T-cell (primary cell): ENCODE measurements around the gene TIMELESS. TPM values are rescaled to one million over a fixed set of nuclear protein-coding genes. Genes with fewer than 3 reads are reported as not detected.

Experiments
- ATAC-seq, 4 experiments: fragments of 200-7000 bp in 3 of 4; fragments of 150-1000 bp in 1 of 4; cut with Tn5 transposase; replicated peaks in 1 of 4; 1 replicate in 3 of 4; 2 replicates in 1 of 4; pipeline ENCODE4 v1.10.0; 2021; ENCODE audit warnings: moderate library complexity in 3 of 4, mild to moderate bottlenecking in 2 of 4, moderate number of reproducible peaks in 1 of 4
- CTCF ChIA-PET, 2 donors: fragments of 300-600 bp; sonication (Branson Sonifier 250); formaldehyde crosslinking; loops; one replicate each; lab custom pipeline; 2022; ENCODE audit warnings: antibody characterized with exemption in 2 of 2; lab: Charles Lee
- POLR2A ChIA-PET, 2 donors: fragments of 300-600 bp; sonication (Branson Sonifier 250); formaldehyde crosslinking; loops; one replicate each; lab custom pipeline; 2022; ENCODE audit warnings: antibody characterized with exemption in 2 of 2; lab: Charles Lee
- DNase-seq, 35 experiments: peaks; one replicate each; pipeline versions ENCODE4 v3.0.0 to v3.0.0-alpha.2; 2013 to 2023
- H3K27ac ChIP-seq: one replicate; pipeline ENCODE4 v1.5.1; 2013; ENCODE audit warnings: low read length
- H3K27me3 ChIP-seq, 2 experiments: replicated peaks in 1 of 2; 1 replicate in 1 of 2; 2 replicates in 1 of 2; pipeline versions ENCODE4 v1.6.1 to v1.7.0; 2013; ENCODE audit warnings: low read length in 1 of 2, mixed read lengths in 1 of 2; ENCODE audit not compliant: control insufficient read depth in 2 of 2, insufficient read depth in 2 of 2; ENCODE audit errors: extremely low read depth in 1 of 2
- H3K36me3 ChIP-seq, 2 donors: 1 replicate in 1 of 2; 2 replicates in 1 of 2; pipeline versions ENCODE4 v1.6.1 to v1.7.0; 2013; ENCODE audit warnings: low read length in 1 of 2; ENCODE audit not compliant: control insufficient read depth in 2 of 2, insufficient read depth in 1 of 2; ENCODE audit errors: extremely low read depth in 1 of 2
- H3K4me1 ChIP-seq, 2 experiments: 1 replicate in 1 of 2; 2 replicates in 1 of 2; pipeline versions ENCODE4 v1.6.1 to v1.7.0; 2013; ENCODE audit warnings: low read length in 2 of 2, mixed read lengths in 1 of 2; ENCODE audit not compliant: insufficient read depth in 2 of 2, control insufficient read depth in 1 of 2; ENCODE audit errors: extremely low read depth in 1 of 2
- H3K4me3 ChIP-seq, 2 donors: 1 replicate in 1 of 2; 2 replicates in 1 of 2; pipeline versions ENCODE4 v1.5.1 to v1.7.0; 2013; ENCODE audit warnings: mild to moderate bottlenecking in 2 of 2, low read length in 1 of 2, moderate library complexity in 1 of 2; ENCODE audit not compliant: control insufficient read depth in 1 of 2; ENCODE audit errors: extremely low read depth in 1 of 2
- H3K9me3 ChIP-seq: 2 replicates; pipeline ENCODE4 v1.7.0; 2013
- H3K27ac Mint-ChIP-seq, 2 donors: one replicate each; pipeline ENCODE4 v1.8.0; 2020 to 2021; ENCODE audit warnings: mild to moderate bottlenecking in 2 of 2, mixed read lengths in 2 of 2
- H3K27me3 Mint-ChIP-seq, 2 donors: one replicate each; pipeline ENCODE4 v1.8.0; 2021 to 2022; ENCODE audit warnings: mixed read lengths in 2 of 2
- H3K36me3 Mint-ChIP-seq: one replicate; pipeline ENCODE4 v1.8.0; 2021; ENCODE audit warnings: mixed read lengths
- H3K4me1 Mint-ChIP-seq, 3 donors: one replicate each; pipeline ENCODE4 v1.8.0; 2020 to 2022; ENCODE audit warnings: mixed read lengths in 3 of 3, mild to moderate bottlenecking in 1 of 3
- H3K4me3 Mint-ChIP-seq, 3 donors: one replicate each; pipeline ENCODE4 v1.8.0; 2020 to 2022; ENCODE audit warnings: mild to moderate bottlenecking in 3 of 3, mixed read lengths in 3 of 3, moderate library complexity in 3 of 3
- H3K9me3 Mint-ChIP-seq, 3 donors: one replicate each; pipeline ENCODE4 v1.8.0; 2020 to 2022; ENCODE audit warnings: mixed read lengths in 3 of 3
- WGBS: methylation state at CpG from one replicate; pipeline ENCODE4 v1.1.5; 2013; ENCODE audit warnings: missing lambda C conversion rate; ENCODE audit not compliant: insufficient coverage; 5-methylcytosine and 5-hydroxymethylcytosine counted together
- total RNA-seq, 35 experiments: library from RNA in 6 of 35; stranded (reverse) in 6 of 35; fragments of 120-200 nt in 1 of 35; gene quantifications; one replicate each; pipeline versions ENCODE4 v1.2.1 to v1.2.4 and lab custom pipeline; 2013 to 2026

TIMELESS gene
- total RNA-seq, 5 donors from 2014 or later (not counting 1 experiment from before 2014, with no cell fraction given) = 5.0 to 7.5 (median 6.4) TPM

DNA sequence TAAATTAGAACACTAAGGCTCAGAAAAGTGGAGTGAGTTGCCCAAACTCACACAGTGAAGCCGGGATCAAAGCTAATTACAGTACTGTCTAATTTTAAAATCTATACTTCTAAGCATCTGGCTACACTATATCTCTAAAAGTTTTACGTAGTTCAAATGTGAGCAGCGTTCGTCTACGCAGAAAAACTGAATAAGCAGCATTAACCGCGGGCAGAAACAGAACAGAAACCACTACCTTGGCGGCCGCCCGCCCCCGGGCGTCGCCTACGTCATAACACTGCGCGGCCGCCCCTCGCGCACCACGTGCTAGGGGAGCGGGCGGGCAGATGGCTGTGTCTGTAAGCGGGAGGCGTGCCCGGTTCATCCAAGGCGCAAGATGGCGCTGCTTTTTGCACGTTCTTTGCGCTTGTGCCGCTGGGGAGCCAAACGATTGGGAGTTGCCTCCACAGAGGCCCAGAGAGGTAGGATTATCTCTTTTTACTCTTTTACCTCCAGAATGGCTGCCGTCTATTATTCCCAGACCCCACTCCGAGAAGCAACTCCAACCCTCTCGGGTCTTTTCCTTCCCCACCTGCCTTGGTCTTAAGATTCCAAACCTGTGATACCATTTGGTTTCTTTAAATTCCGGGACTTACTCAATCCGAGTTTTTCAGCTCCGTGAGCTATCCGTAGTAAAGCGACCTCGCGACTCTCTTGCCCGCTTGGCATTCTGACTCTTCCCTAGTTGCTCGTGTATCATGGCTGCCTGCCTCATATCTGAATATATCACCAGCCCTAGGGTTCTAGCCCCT, 19.2 kb upstream of the TIMELESS start, which contains the start of gene SPRYD4:
SPRYD4 (plus strand) TSS at position 363 of the 791 bp plus-strand sequence; CDS start at position 377, 14 bp downstream.
- H3K27ac Mint-ChIP-seq = peak within 1 kb of the TSS; percentile 89 to 98
- H3K36me3 ChIP-seq = peaks cover 0 to 8% of the 10 kb centered on the region in 2 donors
- H3K4me3 ChIP-seq = peak within 1 kb of the TSS; percentile 68 to 84
- ChIA-PET CTCF (no interaction called here), POLR2A (interaction anchor here in 1 of 2 donors (0.6 kb wide), 1 partner anchor 17 kb away, joined by 5 read pairs; no protein-coding TSS in a partner anchor)
- H3K4me1 Mint-ChIP-seq = peaks cover 29 to 33% (median 32%) of the 10 kb centered on the region in 3 donors
- under 1% methylated on average over 40 of the region's 43 CpGs for WGBS
- H3K4me3 Mint-ChIP-seq = peak within 1 kb of the TSS; percentile 94 to 97 (median 94)
- peak within 1 kb of the TSS; percentile 82 for H3K27ac ChIP-seq
- H3K27me3 ChIP-seq = no peaks in the 10 kb centered on the region
- H3K9me3 Mint-ChIP-seq = no peaks in the 10 kb centered on the region
- peak; percentile 94 to 98 (median 96) for ATAC-seq
- no peaks in the 10 kb centered on the region for H3K27me3 Mint-ChIP-seq
- no peaks in the 10 kb centered on the region for H3K9me3 ChIP-seq
- DNase-seq = peak; percentile 86 to 97 (median 93)
- peaks cover 12% of the 10 kb centered on the region for H3K36me3 Mint-ChIP-seq
- H3K4me1 ChIP-seq = peaks cover 5 to 23% of the 10 kb centered on the region in 2 experiments

DNA sequence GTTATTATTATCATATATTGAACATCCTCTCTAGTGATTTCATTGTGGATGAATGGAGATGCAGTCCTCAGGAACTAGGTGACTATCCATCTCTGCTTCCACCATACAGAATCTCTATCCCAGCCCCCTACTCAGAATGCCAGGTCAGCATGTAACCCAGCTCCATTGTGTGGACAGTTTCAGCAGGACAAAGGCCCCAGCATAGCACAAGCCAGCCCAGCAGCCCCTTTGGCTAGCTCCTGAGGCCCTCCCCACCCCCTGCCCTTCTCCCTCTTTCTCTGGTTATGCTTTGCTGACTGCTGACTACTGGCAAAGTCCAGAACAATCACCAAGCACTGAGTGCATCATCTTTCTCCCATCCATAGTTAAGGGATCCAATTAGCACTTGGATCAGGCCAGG, 13.3 kb upstream of the TIMELESS start:
- Histone ChIP-seq H3K27me3 (no peaks in the 10 kb centered on the region), H3K36me3 (no peaks in the 10 kb centered on the region), H3K9me3 (no peaks in the 10 kb centered on the region), H3K4me1 (peaks cover 0 to 5% of the 10 kb centered on the region in 2 experiments), H3K4me3 (no peak overlapping the region), H3K27ac (no peak overlapping the region)
- ChIA-PET POLR2A (interaction anchor here (0.5 to 1.1 kb wide), 2 partner anchors 11 to 55 kb away, joined by 4 to 5 read pairs; no protein-coding TSS in a partner anchor), CTCF (interaction anchor here (0.7 to 2.7 kb wide), 4 partner anchors 146 to 273 kb away, joined by 3 to 15 read pairs (median 8); partner anchors contain the start of genes CNPY2 (in 1 of the 2) and SMARCC2 (in 1 of the 2))
- no peaks in the 10 kb centered on the region for H3K36me3 Mint-ChIP-seq
- ATAC-seq (no peak), DNase-seq (no peak)
- no peaks in the 10 kb centered on the region for H3K9me3 Mint-ChIP-seq
- H3K27ac Mint-ChIP-seq = no peak overlapping the region
- no peak overlapping the region for H3K4me3 Mint-ChIP-seq
- H3K27me3 Mint-ChIP-seq = no peaks in the 10 kb centered on the region
- peaks cover 5 to 7% (median 6%) of the 10 kb centered on the region in 3 donors for H3K4me1 Mint-ChIP-seq

DNA sequence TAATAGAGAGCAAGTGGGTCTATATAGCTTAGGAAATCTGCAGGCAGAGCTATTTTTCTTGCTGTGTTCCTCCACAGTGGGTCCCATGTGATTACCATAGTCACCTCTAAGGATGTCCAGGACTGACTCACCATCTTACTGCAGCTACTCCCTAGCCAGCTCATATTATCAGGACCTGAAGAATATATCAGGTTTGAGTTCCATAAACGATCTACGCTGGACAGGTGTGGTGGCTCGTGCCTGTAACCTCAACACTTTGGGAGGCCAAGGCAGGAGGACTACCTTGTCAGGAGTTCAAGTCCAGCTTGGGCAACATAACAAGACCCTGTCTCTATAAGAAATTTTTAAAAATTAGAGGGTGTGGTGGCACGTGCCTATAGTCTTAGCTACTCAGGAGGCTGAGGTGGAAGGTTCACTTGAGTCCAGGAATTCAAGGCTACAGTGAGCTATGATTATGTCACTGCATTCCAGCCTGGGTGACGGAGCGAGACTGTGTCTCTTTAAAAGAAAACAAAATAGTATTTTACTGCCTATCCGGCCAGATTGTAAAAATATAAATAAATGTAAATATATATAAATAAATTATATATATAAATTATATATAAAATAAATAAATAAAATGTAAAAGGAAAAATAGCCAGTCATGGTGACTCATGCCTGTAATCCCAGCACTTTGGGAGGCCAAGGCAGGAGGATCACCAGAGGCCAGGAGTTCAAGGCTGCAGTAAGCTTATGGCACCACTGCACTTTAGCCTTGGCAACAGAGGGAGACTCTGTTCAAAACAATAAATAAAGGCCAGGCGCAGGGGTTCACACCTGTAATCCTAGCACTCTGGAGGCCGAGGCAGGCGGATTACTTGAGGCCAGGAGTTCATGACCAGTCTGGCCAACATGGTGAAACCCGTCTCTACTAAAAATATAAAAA, 12.3 kb upstream of the TIMELESS start:
- ATAC-seq = no peak
- Mint-ChIP-seq H3K4me3 (no peak overlapping the region), H3K27ac (no peak overlapping the region), H3K9me3 (no peaks in the 10 kb centered on the region), H3K4me1 (peaks cover 4 to 6% (median 4%) of the 10 kb centered on the region in 3 donors), H3K36me3 (no peaks in the 10 kb centered on the region), H3K27me3 (no peaks in the 10 kb centered on the region)
- Histone ChIP-seq H3K9me3 (no peaks in the 10 kb centered on the region), H3K36me3 (no peaks in the 10 kb centered on the region), H3K4me1 (peaks cover 0 to 5% of the 10 kb centered on the region in 2 experiments), H3K27ac (no peak overlapping the region), H3K27me3 (no peaks in the 10 kb centered on the region), H3K4me3 (no peak overlapping the region)
- no peak for DNase-seq
- POLR2A ChIA-PET = interaction anchor here in 1 of 2 donors (1.1 kb wide), 1 partner anchor 10 kb away, joined by 5 read pairs; no protein-coding TSS in a partner anchor
- CTCF ChIA-PET = interaction anchor here (0.5 to 1.4 kb wide), 7 partner anchors 8 to 615 kb away, joined by 3 to 5 read pairs (median 3); partner anchors contain the start of genes CNPY2 (in 1 of the 2) and TIMELESS (in 1 of the 2)
- WGBS = 79% methylated on average over 4 of the region's 11 CpGs

DNA sequence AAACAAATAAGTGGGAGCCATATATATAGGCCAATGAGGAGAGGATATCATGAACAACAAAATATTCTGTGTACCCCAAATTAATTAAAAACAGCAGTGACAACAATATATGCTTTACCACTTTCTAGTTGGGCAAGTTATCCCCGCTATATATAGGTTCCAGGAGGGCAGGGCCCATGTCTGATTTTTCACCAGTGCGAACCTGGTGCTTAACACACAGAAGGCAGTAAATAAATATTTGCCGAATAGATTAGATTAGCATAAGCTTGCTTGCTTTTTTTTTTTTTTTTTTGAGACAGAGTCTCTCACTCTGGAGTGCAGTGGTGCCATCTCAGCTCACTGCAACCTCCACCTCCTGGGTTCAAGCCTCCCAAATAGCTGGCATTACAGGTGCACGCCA, 8.6 kb upstream of the TIMELESS start:
- no peaks in the 10 kb centered on the region for H3K9me3 Mint-ChIP-seq
- no peak for ATAC-seq
- 80% methylated on average over 1 of the region's 4 CpGs for WGBS
- POLR2A ChIA-PET = interaction anchor here in 1 of 2 donors (0.6 kb wide), 1 partner anchor 645 kb away, joined by 3 read pairs; no protein-coding TSS in a partner anchor
- Histone ChIP-seq H3K27ac (no peak overlapping the region), H3K36me3 (no peaks in the 10 kb centered on the region), H3K4me3 (no peak overlapping the region), H3K27me3 (peaks cover 0 to 5% of the 10 kb centered on the region in 2 experiments), H3K9me3 (no peaks in the 10 kb centered on the region), H3K4me1 (no peaks in the 10 kb centered on the region)
- CTCF ChIA-PET = interaction anchor here in 1 of 2 donors (0.6 to 0.7 kb wide), 2 partner anchors 94 to 106 kb away, joined by 3 read pairs; no protein-coding TSS in a partner anchor
- H3K4me1 Mint-ChIP-seq = no peaks in the 10 kb centered on the region
- no peaks in the 10 kb centered on the region for H3K27me3 Mint-ChIP-seq
- no peaks in the 10 kb centered on the region for H3K36me3 Mint-ChIP-seq
- H3K27ac Mint-ChIP-seq = no peak overlapping the region
- no peak for DNase-seq
- no peak overlapping the region for H3K4me3 Mint-ChIP-seq

DNA sequence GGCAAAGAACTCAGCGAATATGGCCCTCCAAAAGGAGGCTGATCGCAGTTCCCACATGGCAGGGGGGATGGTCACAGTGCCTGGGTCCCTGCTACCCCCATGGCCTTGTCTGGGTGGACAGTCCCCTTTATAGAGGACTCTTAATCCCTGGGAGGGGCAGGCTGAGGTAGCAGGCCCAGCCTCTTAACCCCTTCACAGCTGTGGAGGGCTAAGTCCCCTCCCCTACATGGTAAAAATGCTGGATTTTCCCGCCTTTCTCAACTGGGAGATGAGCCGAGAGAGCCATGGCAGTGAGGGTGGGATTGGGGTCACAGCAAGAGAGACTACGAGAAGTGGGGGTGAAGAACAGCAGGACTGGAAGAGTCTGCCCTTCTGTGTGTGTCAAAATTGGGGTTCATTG, 5.3 kb upstream of the TIMELESS start, which contains the start of gene MIP:
MIP (minus strand) TSS at position 101 of the 400 bp plus-strand sequence; CDS start at position 57, 44 bp downstream.
- no peak for ATAC-seq
- ChIA-PET POLR2A (no interaction called here), CTCF (interaction anchor here in 1 of 2 donors (1.9 kb wide), 1 partner anchor 9 kb away, joined by 4 read pairs; no protein-coding TSS in a partner anchor)
- Histone ChIP-seq H3K27ac (no peak within 1 kb of the TSS), H3K9me3 (no peaks in the 10 kb centered on the region), H3K27me3 (peaks cover 0 to 5% of the 10 kb centered on the region in 2 experiments), H3K36me3 (no peaks in the 10 kb centered on the region), H3K4me3 (no peak within 1 kb of the TSS), H3K4me1 (peaks cover 4 to 6% of the 10 kb centered on the region in 2 experiments)
- Mint-ChIP-seq H3K27me3 (no peaks in the 10 kb centered on the region), H3K36me3 (no peaks in the 10 kb centered on the region), H3K4me3 (no peak within 1 kb of the TSS), H3K4me1 (peaks cover 6 to 7% (median 7%) of the 10 kb centered on the region in 3 donors), H3K27ac (no peak within 1 kb of the TSS), H3K9me3 (no peaks in the 10 kb centered on the region)
- DNase-seq = no peak
- 93% methylated on average over 2 of the region's 5 CpGs for WGBS
